HG03432 (cell line): ENCODE measurements around the gene MUC3A.

ENCODE experiments used
- ATAC-seq: cut with Tn5 transposase; IDR thresholded peaks from one replicate; pipeline ENCODE4 v1.9.1; 2021; ENCODE audit warnings: mild to moderate bottlenecking, moderate library complexity; ENCODE audit not compliant: unreplicated experiment

Gene MUC3A

GRCh38 chr7:101015626-101016025 lies 66.3 kb downstream of the MUC3A start:
- ATAC-seq, result no peak

- ATAC-seq, result peak; percentile 83
Observed at GRCh38 chr7:101017064-101017777, 67.9 kb downstream of the MUC3A start.
